ENCODE measurements around the gene RAB4A. TPM values are rescaled to one million over a fixed set of nuclear protein-coding genes. Genes with fewer than 3 reads are reported as not detected.

Gene RAB4A
- total RNA-seq, 1 donor from 2014 or later = 71.8 TPM

DNA sequence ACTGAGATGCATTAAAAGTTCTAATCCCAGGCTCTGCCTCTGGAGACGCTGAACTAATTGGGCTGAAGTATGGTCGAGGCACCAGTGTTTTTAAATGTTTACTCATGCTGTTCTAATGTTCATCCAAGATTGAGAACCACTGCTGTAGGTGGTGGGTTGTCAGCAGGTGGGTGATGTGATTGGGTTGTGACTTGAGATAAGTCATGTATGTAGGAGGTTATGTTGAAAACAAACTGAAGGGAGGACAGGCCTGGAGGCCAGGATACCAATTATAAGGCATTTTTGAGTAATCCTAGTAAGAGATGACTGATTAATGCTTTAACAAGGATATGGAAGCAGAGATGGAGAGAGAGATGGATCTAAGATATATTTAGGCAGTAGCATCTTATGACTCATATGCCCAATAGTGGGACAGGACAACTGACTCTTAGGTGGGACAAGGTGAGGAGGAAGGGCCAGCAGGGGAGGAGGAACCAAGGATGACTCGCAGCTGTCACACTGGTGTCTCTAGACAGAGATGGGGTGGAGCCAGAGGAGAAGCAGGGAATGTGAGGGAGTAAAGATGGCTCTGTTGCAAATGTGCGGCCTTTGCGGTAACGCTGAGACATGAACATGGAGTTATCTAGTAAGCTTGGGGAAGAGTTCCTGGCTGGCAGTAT lies 29.3 kb downstream of the RAB4A start:
- peaks cover 25% of the 10 kb centered on the region for H3K36me3 Mint-ChIP-seq
- no peaks in the 10 kb centered on the region for H3K9me3 Mint-ChIP-seq
- no peak overlapping the region for H3K27ac Mint-ChIP-seq
- TF ChIP-seq, protein P1, sequence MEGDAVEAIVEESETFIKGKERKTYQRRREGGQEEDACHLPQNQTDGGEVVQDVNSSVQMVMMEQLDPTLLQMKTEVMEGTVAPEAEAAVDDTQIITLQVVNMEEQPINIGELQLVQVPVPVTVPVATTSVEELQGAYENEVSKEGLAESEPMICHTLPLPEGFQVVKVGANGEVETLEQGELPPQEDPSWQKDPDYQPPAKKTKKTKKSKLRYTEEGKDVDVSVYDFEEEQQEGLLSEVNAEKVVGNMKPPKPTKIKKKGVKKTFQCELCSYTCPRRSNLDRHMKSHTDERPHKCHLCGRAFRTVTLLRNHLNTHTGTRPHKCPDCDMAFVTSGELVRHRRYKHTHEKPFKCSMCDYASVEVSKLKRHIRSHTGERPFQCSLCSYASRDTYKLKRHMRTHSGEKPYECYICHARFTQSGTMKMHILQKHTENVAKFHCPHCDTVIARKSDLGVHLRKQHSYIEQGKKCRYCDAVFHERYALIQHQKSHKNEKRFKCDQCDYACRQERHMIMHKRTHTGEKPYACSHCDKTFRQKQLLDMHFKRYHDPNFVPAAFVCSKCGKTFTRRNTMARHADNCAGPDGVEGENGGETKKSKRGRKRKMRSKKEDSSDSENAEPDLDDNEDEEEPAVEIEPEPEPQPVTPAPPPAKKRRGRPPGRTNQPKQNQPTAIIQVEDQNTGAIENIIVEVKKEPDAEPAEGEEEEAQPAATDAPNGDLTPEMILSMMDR (conservative IDR thresholded peaks at IDR 0.05) = no peak
- DNase-seq (ENCODE audit: extremely low spot score, unreplicated experiment) = no peak
- H3K27me3 Mint-ChIP-seq = no peaks in the 10 kb centered on the region
- peaks cover 6% of the 10 kb centered on the region for H3K4me1 Mint-ChIP-seq (ENCODE audit: unreplicated experiment)
- no peak overlapping the region for H3K4me3 Mint-ChIP-seq

GRCh38 chr1:229302740-229303139 lies 31.8 kb downstream of the RAB4A start:
- no peaks in the 10 kb centered on the region for H3K27me3 Mint-ChIP-seq
- H3K4me3 Mint-ChIP-seq = no peak overlapping the region
- peaks cover 22% of the 10 kb centered on the region for H3K36me3 Mint-ChIP-seq
- no peaks in the 10 kb centered on the region for H3K4me1 Mint-ChIP-seq (ENCODE audit: unreplicated experiment)
- DNase-seq (ENCODE audit: extremely low spot score, unreplicated experiment) = no peak
- TF ChIP-seq, protein P1 (conservative IDR thresholded peaks at IDR 0.05) = no peak
- no peak overlapping the region for H3K27ac Mint-ChIP-seq
- H3K9me3 Mint-ChIP-seq = no peaks in the 10 kb centered on the region

DNA sequence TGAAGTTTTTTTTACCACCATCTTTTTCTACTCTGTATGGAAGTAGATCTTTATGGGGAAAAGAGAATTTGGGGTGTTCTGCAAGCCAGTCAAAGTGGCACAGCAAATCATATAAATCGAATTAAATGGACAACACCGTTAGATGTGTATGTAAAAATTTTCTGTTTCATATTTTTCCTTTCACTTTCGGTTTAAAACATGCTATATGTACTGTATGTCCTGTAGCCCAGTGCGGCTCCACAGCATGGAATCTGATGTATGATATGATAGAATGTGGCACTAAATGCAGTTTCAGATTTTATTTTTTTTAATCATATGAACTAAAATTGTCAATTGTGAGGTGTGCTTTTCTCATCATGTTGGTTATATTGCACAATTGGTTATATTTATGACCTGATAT lies 32.9 kb downstream of the RAB4A start:
- no peak overlapping the region for H3K27ac Mint-ChIP-seq
- no peak for DNase-seq (ENCODE audit: extremely low spot score, unreplicated experiment)
- H3K4me3 Mint-ChIP-seq = no peak overlapping the region
- TF ChIP-seq, protein P1 (conservative IDR thresholded peaks at IDR 0.05) = no peak
- H3K4me1 Mint-ChIP-seq (ENCODE audit: unreplicated experiment) = no peaks in the 10 kb centered on the region
- no peaks in the 10 kb centered on the region for H3K27me3 Mint-ChIP-seq
- peaks cover 28% of the 10 kb centered on the region for H3K36me3 Mint-ChIP-seq
- H3K9me3 Mint-ChIP-seq = no peaks in the 10 kb centered on the region

DNA sequence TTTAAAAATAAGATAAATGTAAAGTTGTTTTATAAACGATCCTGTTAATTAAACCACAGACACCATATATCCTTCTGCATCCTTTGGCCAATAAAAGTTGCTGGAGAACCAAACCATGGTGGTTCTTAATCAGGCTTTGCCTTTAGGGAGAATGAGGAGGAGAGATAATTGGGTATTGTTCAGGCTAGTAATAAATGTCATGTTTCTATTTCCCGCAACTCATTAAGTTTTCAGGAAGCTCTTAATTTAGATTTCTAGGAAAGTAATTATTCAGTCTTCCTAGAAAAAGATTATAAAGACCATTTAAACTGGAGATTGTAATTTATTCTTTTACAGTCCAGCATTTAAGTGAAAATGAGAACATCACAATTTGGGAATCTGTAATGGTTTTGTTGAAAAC lies 34.5 kb downstream of the RAB4A start:
- Mint-ChIP-seq H3K27me3 (no peaks in the 10 kb centered on the region), H3K27ac (no peak overlapping the region), H3K4me1 (ENCODE audit: unreplicated experiment) (no peaks in the 10 kb centered on the region), H3K36me3 (peaks cover 17% of the 10 kb centered on the region), H3K9me3 (no peaks in the 10 kb centered on the region), H3K4me3 (no peak overlapping the region)
- no peak for DNase-seq (ENCODE audit: extremely low spot score, unreplicated experiment)
- TF ChIP-seq, protein P1 (conservative IDR thresholded peaks at IDR 0.05) = no peak

- H3K27me3 Mint-ChIP-seq = no peaks in the 10 kb centered on the region
- H3K27ac Mint-ChIP-seq = no peak overlapping the region
- H3K4me3 Mint-ChIP-seq = no peak overlapping the region
Measured at GRCh38 chr1:229309074-229309473, 38.2 kb downstream of the RAB4A start.

More at GRCh38 chr1:229309074-229309473, 38.2 kb downstream of the RAB4A start:
- no peak for DNase-seq (ENCODE audit: extremely low spot score, unreplicated experiment)
- TF ChIP-seq, protein P1 (conservative IDR thresholded peaks at IDR 0.05) = no peak
- Mint-ChIP-seq H3K36me3 (peaks cover 28% of the 10 kb centered on the region), H3K9me3 (no peaks in the 10 kb centered on the region), H3K4me1 (ENCODE audit: unreplicated experiment) (no peaks in the 10 kb centered on the region)
